Effector memory CD4-positive, alpha-beta T cell (primary cell): ENCODE data around the gene CTBP2.

Source experiments
- DNase-seq, 3 donors: peaks; one replicate each; pipeline ENCODE4 v3.0.0-alpha.2; 2020
- H3K27ac ChIP-seq: 2 replicates; pipeline ENCODE4 v1.7.0; 2013; ENCODE audit warnings: mild to moderate bottlenecking, low read length, moderate library complexity; ENCODE audit not compliant: insufficient read depth, poor library complexity, severe bottlenecking
- H3K27me3 ChIP-seq: replicated peaks from 2 replicates; pipeline ENCODE4 v1.7.0; 2013; ENCODE audit warnings: mild to moderate bottlenecking, low read length; ENCODE audit not compliant: insufficient read depth, control insufficient read depth, poor library complexity, severe bottlenecking
- H3K36me3 ChIP-seq: 2 replicates; pipeline ENCODE4 v1.7.0; 2013; ENCODE audit warnings: mild to moderate bottlenecking, low read length, moderate library complexity; ENCODE audit not compliant: control insufficient read depth, insufficient read depth
- H3K4me1 ChIP-seq: 2 replicates; pipeline ENCODE4 v1.7.0; 2013; ENCODE audit warnings: low read length, mild to moderate bottlenecking; ENCODE audit not compliant: control insufficient read depth, insufficient read depth, poor library complexity, severe bottlenecking
- H3K4me3 ChIP-seq: 2 replicates; pipeline ENCODE4 v1.7.0; 2013; ENCODE audit warnings: low read length, low read depth, mild to moderate bottlenecking; ENCODE audit not compliant: insufficient read depth, poor library complexity, severe bottlenecking
- H3K9me3 ChIP-seq: 2 replicates; pipeline ENCODE4 v1.7.0; 2013; ENCODE audit warnings: mild to moderate bottlenecking, low read length, moderate library complexity; ENCODE audit not compliant: control insufficient read depth

CTBP2 gene

GRCh38 chr10:125116652-125117310, 43.6 kb downstream of the CTBP2 start:
- DNase-seq, result no peak
- Histone ChIP-seq H3K9me3 (no peaks in the 10 kb centered on the region), H3K27me3 (no peaks in the 10 kb centered on the region), H3K36me3 (no peaks in the 10 kb centered on the region), H3K4me3 (no peak overlapping the region), H3K27ac (no peak overlapping the region), H3K4me1 (no peaks in the 10 kb centered on the region)

- DNase-seq, result no peak
- Histone ChIP-seq H3K36me3 (no peaks in the 10 kb centered on the region), H3K4me1 (no peaks in the 10 kb centered on the region)
Observed at GRCh38 chr10:125116041-125116649, 44.2 kb downstream of the CTBP2 start.

GRCh38 chr10:125115409-125115808, 45.0 kb downstream of the CTBP2 start:
- DNase-seq, result no peak
- H3K4me1 ChIP-seq, result no peaks in the 10 kb centered on the region
- H3K4me3 ChIP-seq, result no peak overlapping the region
- H3K36me3 ChIP-seq, result no peaks in the 10 kb centered on the region
- H3K27me3 ChIP-seq, result no peaks in the 10 kb centered on the region
- no peaks in the 10 kb centered on the region for H3K9me3 ChIP-seq
- H3K27ac ChIP-seq, result no peak overlapping the region

More at GRCh38 chr10:125116041-125116649, 44.2 kb downstream of the CTBP2 start:
- H3K27ac ChIP-seq, result no peak overlapping the region
- H3K9me3 ChIP-seq, result no peaks in the 10 kb centered on the region
- H3K27me3 ChIP-seq, result no peaks in the 10 kb centered on the region
- no peak overlapping the region for H3K4me3 ChIP-seq

GRCh38 chr10:125114761-125115391, 45.5 kb downstream of the CTBP2 start:
- H3K4me3 ChIP-seq, result no peak overlapping the region
- H3K27ac ChIP-seq, result no peak overlapping the region
- no peaks in the 10 kb centered on the region for H3K27me3 ChIP-seq
- no peaks in the 10 kb centered on the region for H3K4me1 ChIP-seq
- no peaks in the 10 kb centered on the region for H3K9me3 ChIP-seq
- H3K36me3 ChIP-seq, result no peaks in the 10 kb centered on the region
- no peak for DNase-seq

- Histone ChIP-seq H3K9me3 (no peaks in the 10 kb centered on the region), H3K4me1 (no peaks in the 10 kb centered on the region), H3K27me3 (no peaks in the 10 kb centered on the region), H3K36me3 (no peaks in the 10 kb centered on the region), H3K27ac (no peak overlapping the region), H3K4me3 (no peak overlapping the region)
- DNase-seq, result no peak
Observed at GRCh38 chr10:125113691-125114371, 46.5 kb downstream of the CTBP2 start.

GRCh38 chr10:125112697-125113494, 47.5 kb downstream of the CTBP2 start:
- Histone ChIP-seq H3K27me3 (no peaks in the 10 kb centered on the region), H3K9me3 (no peaks in the 10 kb centered on the region), H3K27ac (no peak overlapping the region), H3K4me3 (no peak overlapping the region), H3K36me3 (no peaks in the 10 kb centered on the region), H3K4me1 (no peaks in the 10 kb centered on the region)
- DNase-seq, result no peak

- no peaks in the 10 kb centered on the region for H3K27me3 ChIP-seq
- no peak for DNase-seq
- H3K4me1 ChIP-seq, result no peaks in the 10 kb centered on the region
- H3K27ac ChIP-seq, result no peak overlapping the region
- H3K36me3 ChIP-seq, result no peaks in the 10 kb centered on the region
- H3K9me3 ChIP-seq, result no peaks in the 10 kb centered on the region
- no peak overlapping the region for H3K4me3 ChIP-seq
Observed at GRCh38 chr10:125111118-125111727, 49.1 kb downstream of the CTBP2 start.

- Histone ChIP-seq H3K4me1 (no peaks in the 10 kb centered on the region), H3K27me3 (no peaks in the 10 kb centered on the region), H3K9me3 (no peaks in the 10 kb centered on the region), H3K4me3 (no peak overlapping the region), H3K36me3 (no peaks in the 10 kb centered on the region), H3K27ac (no peak overlapping the region)
- DNase-seq, result no peak
Observed at GRCh38 chr10:125107965-125108580, 52.3 kb downstream of the CTBP2 start.
